ENCODE results near the gene FUT2.
"Not testable (repeated sequence)": the region's sequence is repeated elsewhere in the genome, so short reads cannot be mapped to it uniquely, and the experiment has no call there.

The FUT2 gene

GRCh38 chr19:48676887-48677286 lies 18.9 kb upstream of the FUT2 start:
- no peak for TF ChIP-seq CTCF (IDR thresholded peaks at IDR 0.05; ENCODE audit: extremely low read depth, missing control alignments)
- DNase-seq (ENCODE audit: low spot score): no peak

- TF ChIP-seq CTCF (IDR thresholded peaks at IDR 0.05; ENCODE audit: extremely low read depth, missing control alignments): no peak
- no peak for DNase-seq (ENCODE audit: low spot score)
Observed at GRCh38 chr19:48678201-48678600, 17.6 kb upstream of the FUT2 start.

GRCh38 chr19:48680006-48680405 lies 15.8 kb upstream of the FUT2 start:
- DNase-seq (ENCODE audit: low spot score): not testable (repeated sequence)

- TF ChIP-seq CTCF (IDR thresholded peaks at IDR 0.05; ENCODE audit: extremely low read depth, missing control alignments): no peak
- DNase-seq (ENCODE audit: low spot score): no peak
Observed at GRCh38 chr19:48680436-48681126, 15.2 kb upstream of the FUT2 start.

- no peak for TF ChIP-seq CTCF (IDR thresholded peaks at IDR 0.05; ENCODE audit: extremely low read depth, missing control alignments)
- DNase-seq (ENCODE audit: low spot score): peak; percentile 50
Observed at GRCh38 chr19:48681127-48681470, 14.7 kb upstream of the FUT2 start.

- DNase-seq (ENCODE audit: low spot score): no peak
- TF ChIP-seq CTCF (IDR thresholded peaks at IDR 0.05; ENCODE audit: extremely low read depth, missing control alignments): no peak
Observed at GRCh38 chr19:48683349-48683748, 12.4 kb upstream of the FUT2 start.

- DNase-seq (ENCODE audit: low spot score): no peak
Observed at GRCh38 chr19:48685583-48685982, 10.2 kb upstream of the FUT2 start.

More at GRCh38 chr19:48685583-48685982, 10.2 kb upstream of the FUT2 start:
- TF ChIP-seq CTCF (IDR thresholded peaks at IDR 0.05; ENCODE audit: extremely low read depth, missing control alignments): no peak
